Measurements from ENCODE around the gene PTPN22.

GRCh38 chr1:113850127-113850796 is 21.2 kb downstream of the PTPN22 start:
- no peak for TF ChIP-seq CTCF (IDR thresholded peaks at IDR 0.05)
- no peak for TF ChIP-seq POLR2A (IDR thresholded peaks at IDR 0.05)

Data from testis (tissue), 2 donors.